22Rv1 (cell line): Measurements from ENCODE around the gene CLASP2.

ENCODE experiments used
- ZFX ChIP-seq: fragments of 450-650 bp; IDR thresholded peaks from 2 replicates; pipeline ENCODE4 v1.6.1; 2017; ENCODE audit warnings: antibody characterized with exemption, borderline replicate concordance
- TF ChIP-seq, protein P1 (sequence below): fragments of 450-650 bp; IDR thresholded peaks from 2 replicates; pipeline ENCODE4 v1.5.1; 2017; ENCODE audit warnings: mild to moderate bottlenecking

DNA sequence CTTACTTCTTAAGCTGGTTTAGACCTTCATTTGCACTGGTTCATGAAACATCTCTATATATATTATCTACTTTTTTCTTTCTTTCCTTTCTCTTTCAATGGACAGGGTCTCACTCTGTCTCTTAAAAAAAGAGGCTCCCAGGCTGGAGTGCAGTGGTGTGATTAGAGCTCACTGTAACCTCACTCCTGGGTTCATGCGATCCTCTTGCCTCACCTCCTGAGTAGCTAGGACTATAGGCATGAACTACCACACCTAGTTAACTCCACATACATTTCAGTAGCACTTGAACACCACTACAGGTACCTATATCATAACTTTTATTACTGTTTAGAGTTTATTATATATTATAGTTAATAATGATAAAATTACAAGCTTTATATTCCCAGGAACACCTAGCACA, 160.8 kb downstream of the CLASP2 start:
- TF ChIP-seq, protein P1, sequence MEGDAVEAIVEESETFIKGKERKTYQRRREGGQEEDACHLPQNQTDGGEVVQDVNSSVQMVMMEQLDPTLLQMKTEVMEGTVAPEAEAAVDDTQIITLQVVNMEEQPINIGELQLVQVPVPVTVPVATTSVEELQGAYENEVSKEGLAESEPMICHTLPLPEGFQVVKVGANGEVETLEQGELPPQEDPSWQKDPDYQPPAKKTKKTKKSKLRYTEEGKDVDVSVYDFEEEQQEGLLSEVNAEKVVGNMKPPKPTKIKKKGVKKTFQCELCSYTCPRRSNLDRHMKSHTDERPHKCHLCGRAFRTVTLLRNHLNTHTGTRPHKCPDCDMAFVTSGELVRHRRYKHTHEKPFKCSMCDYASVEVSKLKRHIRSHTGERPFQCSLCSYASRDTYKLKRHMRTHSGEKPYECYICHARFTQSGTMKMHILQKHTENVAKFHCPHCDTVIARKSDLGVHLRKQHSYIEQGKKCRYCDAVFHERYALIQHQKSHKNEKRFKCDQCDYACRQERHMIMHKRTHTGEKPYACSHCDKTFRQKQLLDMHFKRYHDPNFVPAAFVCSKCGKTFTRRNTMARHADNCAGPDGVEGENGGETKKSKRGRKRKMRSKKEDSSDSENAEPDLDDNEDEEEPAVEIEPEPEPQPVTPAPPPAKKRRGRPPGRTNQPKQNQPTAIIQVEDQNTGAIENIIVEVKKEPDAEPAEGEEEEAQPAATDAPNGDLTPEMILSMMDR = no peak
- TF ChIP-seq ZFX = no peak
